Keratinocyte (primary cell): ENCODE data around the gene SYTL4. TPM values are rescaled to one million over a fixed set of nuclear protein-coding genes. Genes with fewer than 3 reads are reported as not detected.
"Not testable (repeated sequence)": the region's sequence is repeated elsewhere in the genome, so short reads cannot be mapped to it uniquely, and the experiment has no call there.

Source experiments
- DNase-seq: peaks from one replicate; pipeline ENCODE4 v3.0.0-alpha.2; 2011; ENCODE audit warnings: low read depth, missing footprints, low spot score
- FAIRE-seq: peaks from 2 replicates; lab custom pipeline; 2011; peaks lifted over from hg19 to GRCh38; lab: Jason Lieb, UNC
- H2AFZ ChIP-seq: 2 replicates; pipeline ENCODE4 v1.6.0; 2012; ENCODE audit warnings: low read length, control low read depth, inconsistent platforms; ENCODE audit not compliant: control insufficient read depth
- H3K27ac ChIP-seq: 2 replicates; pipeline ENCODE4 v1.5.1; 2011; ENCODE audit warnings: low read length; ENCODE audit not compliant: control insufficient read depth, insufficient read depth
- H3K27me3 ChIP-seq: 3 replicates; pipeline ENCODE4 v1.6.0; 2011; ENCODE audit warnings: low read length; ENCODE audit not compliant: control insufficient read depth, insufficient read depth; ENCODE audit errors: extremely low read depth
- H3K36me3 ChIP-seq, 2 experiments: 2 replicates in 1 of 2; 3 replicates in 1 of 2; pipeline ENCODE4 v1.5.1; 2011; ENCODE audit warnings: low read length in 2 of 2, mild to moderate bottlenecking in 1 of 2; ENCODE audit not compliant: control insufficient read depth in 2 of 2, insufficient read depth in 2 of 2; ENCODE audit errors: extremely low read depth in 1 of 2
- H3K4me1 ChIP-seq: 3 replicates; pipeline ENCODE4 v1.5.1; 2011; ENCODE audit warnings: low read length; ENCODE audit not compliant: control insufficient read depth, insufficient read depth; ENCODE audit errors: extremely low read depth
- H3K4me2 ChIP-seq: 3 replicates; pipeline ENCODE4 v1.6.0; 2011; ENCODE audit warnings: low read depth, low read length; ENCODE audit not compliant: control insufficient read depth, insufficient read depth; ENCODE audit errors: extremely low read depth
- H3K4me3 ChIP-seq, 3 experiments: fragments of 200-600 bp in 1 of 3; sonication (generic) in 1 of 3; 2 replicates in 2 of 3; 3 replicates in 1 of 3; pipeline ENCODE4 v1.5.1; 2011 to 2016; ENCODE audit warnings: low read length in 3 of 3, mild to moderate bottlenecking in 3 of 3, control low read depth in 2 of 3, inconsistent platforms in 1 of 3, low read depth in 1 of 3, mixed read lengths in 1 of 3, mixed run types in 1 of 3, moderate library complexity in 1 of 3; ENCODE audit not compliant: control insufficient read depth in 2 of 3, insufficient read depth in 2 of 3; ENCODE audit errors: extremely low read depth in 1 of 3
- H3K79me2 ChIP-seq: 2 replicates; pipeline ENCODE4 v1.6.0; 2012; ENCODE audit warnings: low read length; ENCODE audit not compliant: control insufficient read depth, insufficient read depth
- H3K9ac ChIP-seq: 3 replicates; pipeline ENCODE4 v1.6.0; 2011; ENCODE audit warnings: low read length; ENCODE audit not compliant: control insufficient read depth, insufficient read depth; ENCODE audit errors: extremely low read depth
- H3K9me1 ChIP-seq: 3 replicates; pipeline ENCODE4 v1.6.0; 2011; ENCODE audit warnings: low read length; ENCODE audit not compliant: control insufficient read depth, insufficient read depth; ENCODE audit errors: extremely low read depth
- H3K9me3 ChIP-seq: 2 replicates; pipeline ENCODE4 v1.5.1; 2012; ENCODE audit warnings: low read depth, low read length; ENCODE audit not compliant: control insufficient read depth
- H4K20me1 ChIP-seq: 3 replicates; pipeline ENCODE4 v1.6.0; 2011; ENCODE audit warnings: low read length; ENCODE audit not compliant: control insufficient read depth, insufficient read depth; ENCODE audit errors: extremely low read depth
- EZH2 ChIP-seq: IDR thresholded peaks from one replicate; pipeline ENCODE4 v1.6.1; 2012; ENCODE audit warnings: inconsistent platforms, mild to moderate bottlenecking, low read length, moderate library complexity
- dilution Hi-C: fragments of 300-500 bp; cut with MboI; formaldehyde crosslinking; loops from one replicate; pipeline ENCODE4 v1.7.0; 2020; ENCODE audit warnings: low sequenced_read_pairs; ENCODE audit not compliant: extremely low pct_ligation_motif_present
- polyA plus RNA-seq, 5 experiments: library from polyadenylated mRNA; depleted of rRNA in 3 of 5; stranded (reverse) in 3 of 5; stranded (forward) in 1 of 5; unstranded in 1 of 5; fragments of >200 nt; gene quantifications; 1 replicate in 1 of 5; 2 replicates in 3 of 5; 3 replicates in 1 of 5; pipeline versions ENCODE4 v1.2.1 to v1.2.3, GENCODE V29; 2011 to 2012; ENCODE audit warnings: missing spikeins in 2 of 5, low read depth in 1 of 5, low replicate concordance in 1 of 5
- TF ChIP-seq, protein P1 (sequence below), 3 experiments: IDR thresholded peaks in 1 of 3; conservative IDR thresholded peaks in 1 of 3; optimal IDR thresholded peaks in 1 of 3; 2 replicates in 2 of 3; 3 replicates in 1 of 3; pipeline versions ENCODE3 to v1.5.1; 2011; ENCODE audit warnings: low read length in 3 of 3, mild to moderate bottlenecking in 3 of 3, moderate library complexity in 2 of 3, control low read depth in 1 of 3, inconsistent platforms in 1 of 3; ENCODE audit not compliant: insufficient read depth in 2 of 3; ENCODE audit errors: extremely low read depth in 1 of 3

Gene SYTL4
- polyA plus RNA-seq, 1 donor (not counting 4 experiments of a cell fraction or from before 2014, with no cell fraction given): 0.87 TPM

DNA sequence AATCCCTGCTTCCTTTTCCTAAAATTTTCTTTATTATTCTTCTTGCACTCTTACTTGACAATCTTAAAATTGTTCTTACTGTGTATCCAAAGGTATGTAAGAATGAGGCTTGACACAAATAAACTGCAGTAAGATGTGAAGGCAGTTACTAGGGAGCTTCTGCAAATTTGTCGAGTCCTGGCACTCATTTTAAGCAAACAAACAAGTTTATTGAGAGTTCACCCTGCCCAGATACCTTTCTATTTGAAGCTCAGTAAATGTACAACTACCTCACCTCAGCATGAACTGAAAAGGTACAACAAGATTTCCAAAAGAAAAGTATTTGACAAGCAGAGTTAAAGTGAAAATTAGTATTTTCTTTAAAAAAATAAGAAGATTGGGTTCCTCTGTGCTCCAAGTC lies 13.3 kb upstream of the SYTL4 start:
- no peak overlapping the region for H2AFZ ChIP-seq
- H3K9me1 ChIP-seq: no peaks in the 10 kb centered on the region
- no peak for FAIRE-seq
- no peaks in the 10 kb centered on the region for H4K20me1 ChIP-seq
- no peaks in the 10 kb centered on the region for H3K79me2 ChIP-seq
- H3K27ac ChIP-seq: no peak overlapping the region
- DNase-seq: no peak
- H3K4me2 ChIP-seq: no peak overlapping the region
- no peaks in the 10 kb centered on the region for H3K4me1 ChIP-seq
- H3K27me3 ChIP-seq: peaks cover 11% of the 10 kb centered on the region
- TF ChIP-seq EZH2: no peak
- TF ChIP-seq, protein P1, sequence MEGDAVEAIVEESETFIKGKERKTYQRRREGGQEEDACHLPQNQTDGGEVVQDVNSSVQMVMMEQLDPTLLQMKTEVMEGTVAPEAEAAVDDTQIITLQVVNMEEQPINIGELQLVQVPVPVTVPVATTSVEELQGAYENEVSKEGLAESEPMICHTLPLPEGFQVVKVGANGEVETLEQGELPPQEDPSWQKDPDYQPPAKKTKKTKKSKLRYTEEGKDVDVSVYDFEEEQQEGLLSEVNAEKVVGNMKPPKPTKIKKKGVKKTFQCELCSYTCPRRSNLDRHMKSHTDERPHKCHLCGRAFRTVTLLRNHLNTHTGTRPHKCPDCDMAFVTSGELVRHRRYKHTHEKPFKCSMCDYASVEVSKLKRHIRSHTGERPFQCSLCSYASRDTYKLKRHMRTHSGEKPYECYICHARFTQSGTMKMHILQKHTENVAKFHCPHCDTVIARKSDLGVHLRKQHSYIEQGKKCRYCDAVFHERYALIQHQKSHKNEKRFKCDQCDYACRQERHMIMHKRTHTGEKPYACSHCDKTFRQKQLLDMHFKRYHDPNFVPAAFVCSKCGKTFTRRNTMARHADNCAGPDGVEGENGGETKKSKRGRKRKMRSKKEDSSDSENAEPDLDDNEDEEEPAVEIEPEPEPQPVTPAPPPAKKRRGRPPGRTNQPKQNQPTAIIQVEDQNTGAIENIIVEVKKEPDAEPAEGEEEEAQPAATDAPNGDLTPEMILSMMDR (optimal IDR thresholded peaks at IDR 0.05 in 1 of 3, IDR thresholded peaks at IDR 0.05 in 1 of 3, conservative IDR thresholded peaks at IDR 0.05 in 1 of 3; ENCODE audit: extremely low read depth in 1 of 3, insufficient read depth in 2 of 3, low read length in 3 of 3): no peak
- no peaks in the 10 kb centered on the region for H3K36me3 ChIP-seq
- H3K9me3 ChIP-seq: no peaks in the 10 kb centered on the region
- no peak overlapping the region for H3K4me3 ChIP-seq
- H3K9ac ChIP-seq: no peak overlapping the region
- dilution Hi-C loops: no loop called here

DNA sequence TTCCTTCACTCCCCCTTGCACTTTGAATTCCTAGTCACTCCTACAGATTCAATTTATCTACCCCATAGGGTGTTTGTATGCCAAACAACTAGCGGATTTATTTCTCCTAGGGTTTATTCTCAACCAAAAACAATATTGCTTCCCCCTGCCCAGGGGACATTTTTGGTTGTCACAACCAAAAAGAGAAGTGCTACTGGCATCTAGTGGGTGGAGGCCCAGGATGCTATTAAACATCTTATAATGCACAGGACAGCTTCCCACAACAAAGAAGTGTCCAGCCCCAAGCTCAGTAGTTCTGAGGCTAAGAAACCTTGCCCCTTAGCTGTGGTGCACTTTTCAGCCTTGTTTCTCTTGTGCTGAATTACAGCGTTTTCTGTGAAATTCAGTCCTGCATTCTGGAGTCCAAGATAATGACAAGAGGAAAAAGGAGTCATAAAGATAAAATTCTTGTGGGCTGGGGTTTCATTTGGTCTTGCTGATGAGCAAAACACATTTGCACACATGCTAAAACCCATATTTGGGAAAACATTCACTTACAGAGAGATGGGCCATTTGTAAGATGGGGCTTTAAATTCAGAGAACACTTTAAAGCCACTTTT lies 11.2 kb upstream of the SYTL4 start:
- no peak overlapping the region for H3K9ac ChIP-seq
- FAIRE-seq: no peak
- H3K27me3 ChIP-seq: peaks cover 11% of the 10 kb centered on the region
- no peaks in the 10 kb centered on the region for H3K36me3 ChIP-seq
- DNase-seq: no peak
- H3K27ac ChIP-seq: no peak overlapping the region
- no peak overlapping the region for H3K4me3 ChIP-seq
- no peaks in the 10 kb centered on the region for H4K20me1 ChIP-seq
- dilution Hi-C loops: no loop called here
- no peaks in the 10 kb centered on the region for H3K79me2 ChIP-seq
- no peak overlapping the region for H2AFZ ChIP-seq
- no peaks in the 10 kb centered on the region for H3K9me1 ChIP-seq
- H3K9me3 ChIP-seq: no peaks in the 10 kb centered on the region
- TF ChIP-seq, protein P1 (optimal IDR thresholded peaks at IDR 0.05 in 1 of 3, IDR thresholded peaks at IDR 0.05 in 1 of 3, conservative IDR thresholded peaks at IDR 0.05 in 1 of 3; ENCODE audit: extremely low read depth in 1 of 3, insufficient read depth in 2 of 3, low read length in 3 of 3): no peak
- TF ChIP-seq EZH2: no peak
- no peaks in the 10 kb centered on the region for H3K4me1 ChIP-seq
- H3K4me2 ChIP-seq: no peak overlapping the region

DNA sequence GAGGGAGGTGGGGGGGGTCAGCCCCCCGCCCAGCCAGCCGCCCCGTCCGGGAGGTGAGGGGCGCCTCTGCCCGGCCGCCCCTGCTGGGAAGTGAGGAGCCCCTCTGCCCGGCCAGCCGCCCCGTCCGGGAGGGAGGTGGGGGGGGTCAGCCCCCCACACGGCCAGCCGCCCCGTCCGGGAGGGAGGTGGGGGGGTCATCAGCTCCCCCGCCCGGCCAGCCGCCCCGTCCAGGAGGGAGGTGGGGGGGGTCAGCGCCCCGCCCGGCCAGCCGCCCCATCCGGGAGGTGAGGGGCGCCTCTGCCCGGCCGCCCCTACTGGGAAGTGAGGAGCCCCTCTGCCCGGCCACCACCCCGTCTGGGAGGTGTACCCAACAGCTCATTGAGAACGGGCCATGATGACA lies 7.9 kb downstream of the SYTL4 start:
- H3K27ac ChIP-seq, H3K4me1 ChIP-seq, H3K4me3 ChIP-seq, FAIRE-seq, H3K9me1 ChIP-seq, H3K27me3 ChIP-seq, H3K36me3 ChIP-seq, DNase-seq, H3K79me2 ChIP-seq, H3K9ac ChIP-seq, H3K9me3 ChIP-seq, H2AFZ ChIP-seq, dilution Hi-C loops, H3K4me2 ChIP-seq, H4K20me1 ChIP-seq: not testable (repeated sequence)
